GM18909 (cell line): ENCODE data around the gene RAB30.
"Not testable (repeated sequence)": the region's sequence is repeated elsewhere in the genome, so short reads cannot be mapped to it uniquely, and the experiment has no call there.

Source experiments
- ATAC-seq: cut with Tn5 transposase; IDR thresholded peaks from one replicate; pipeline ENCODE4 v1.9.1; 2021; ENCODE audit warnings: mild to moderate bottlenecking; ENCODE audit not compliant: unreplicated experiment, poor library complexity

The RAB30 gene

DNA sequence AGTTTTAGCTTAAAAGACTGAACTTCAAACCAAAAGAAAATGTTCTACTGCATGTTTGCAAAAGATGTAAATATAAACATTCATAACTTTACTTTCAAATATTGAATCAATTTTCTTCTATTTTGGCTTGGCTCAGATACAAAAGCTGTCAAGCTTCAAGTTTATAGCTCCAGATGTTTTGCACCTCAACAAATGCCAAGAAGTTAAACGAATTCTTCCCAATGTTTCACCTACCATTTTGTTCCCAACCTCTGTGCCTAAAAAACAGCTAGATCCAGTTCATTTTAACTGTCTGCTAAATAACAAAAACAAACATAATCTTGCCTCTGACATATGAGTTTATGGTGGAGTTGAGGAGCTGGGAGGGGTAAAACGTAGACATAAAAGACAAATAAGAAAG is 76.5 kb downstream of the RAB30 start:
- no peak for ATAC-seq

DNA sequence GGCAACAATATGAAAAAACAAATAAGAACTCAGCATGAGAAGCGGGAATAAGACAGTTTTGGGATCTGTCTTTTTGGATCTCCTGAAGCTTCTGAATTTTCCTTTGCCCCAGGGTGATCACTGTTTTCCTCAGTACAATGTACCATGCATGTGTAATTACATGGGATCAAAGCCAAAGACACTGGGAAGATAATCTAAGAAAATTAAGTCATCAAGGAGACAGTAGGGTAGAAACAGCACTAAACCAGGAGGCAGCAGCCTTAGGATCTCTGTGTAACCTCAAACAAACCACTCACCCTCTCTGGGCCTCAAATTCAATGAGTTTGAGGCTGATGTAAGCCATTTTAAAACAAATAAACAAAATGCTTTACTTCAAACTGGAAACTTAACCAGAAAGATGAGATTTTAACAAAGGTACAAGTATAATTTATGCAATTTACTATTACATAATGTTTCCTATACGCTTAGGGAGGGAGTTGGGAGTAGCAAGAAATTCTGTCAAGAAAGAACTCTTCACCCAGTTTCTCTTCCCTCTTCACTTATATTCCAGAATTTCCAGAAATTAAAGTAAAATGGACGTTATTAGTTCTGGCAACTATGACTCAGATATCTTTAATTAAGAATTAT is 77.0 kb downstream of the RAB30 start:
- no peak for ATAC-seq

DNA sequence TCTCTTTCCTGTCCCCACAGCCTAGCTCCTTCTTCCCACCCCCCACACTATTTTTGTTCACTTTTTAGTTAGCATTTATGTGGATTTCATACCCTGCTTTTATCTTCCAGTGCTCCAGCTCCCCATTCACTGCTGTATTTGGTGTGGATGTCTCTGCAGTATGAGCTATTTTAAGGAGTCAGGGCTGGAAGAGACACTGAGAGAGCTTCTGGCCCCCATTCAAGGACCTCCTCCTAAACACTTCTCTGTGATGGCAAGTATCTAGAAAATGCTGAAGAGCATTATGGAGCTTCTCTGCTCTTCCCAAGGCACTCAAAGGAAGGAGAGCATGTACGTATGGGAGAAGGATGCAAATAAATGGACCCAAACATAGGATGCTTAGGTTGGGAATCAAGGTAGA is 79.5 kb downstream of the RAB30 start:
- ATAC-seq = no peak

DNA sequence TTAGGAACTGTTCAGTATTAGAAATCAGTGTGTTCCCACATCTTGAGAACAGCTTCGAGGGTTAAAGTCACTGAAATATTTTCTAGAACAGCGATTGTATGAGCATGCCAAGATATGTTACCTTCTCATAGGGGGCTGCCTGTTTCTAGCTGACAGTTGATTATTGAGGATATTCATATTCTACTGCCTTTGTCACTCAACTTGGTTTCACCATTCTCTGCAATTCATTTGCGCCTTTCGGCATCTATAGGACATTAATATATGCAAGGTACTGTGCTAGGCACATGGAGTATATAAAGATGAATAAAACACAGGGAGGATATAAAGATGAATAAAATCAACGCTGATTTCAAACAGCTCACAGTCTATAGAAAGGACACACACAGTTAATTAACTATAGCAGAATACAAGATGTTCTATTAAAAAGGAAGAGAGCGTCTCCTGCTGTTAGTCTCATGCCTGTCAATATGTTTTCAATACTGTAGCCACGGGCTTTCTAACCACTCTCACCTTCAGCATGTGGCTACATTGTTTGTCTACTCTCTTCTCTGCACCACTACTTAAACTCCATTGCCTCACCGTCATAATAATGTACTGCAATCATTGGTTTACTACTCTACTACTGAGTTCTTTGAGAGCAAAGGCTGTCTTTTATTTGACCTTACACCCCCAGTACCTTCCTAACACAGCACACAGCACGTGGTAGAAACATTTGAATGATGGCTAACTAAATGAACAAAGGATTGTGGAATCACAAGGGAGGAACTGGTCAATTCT is 81.9 kb downstream of the RAB30 start:
- no peak for ATAC-seq

DNA sequence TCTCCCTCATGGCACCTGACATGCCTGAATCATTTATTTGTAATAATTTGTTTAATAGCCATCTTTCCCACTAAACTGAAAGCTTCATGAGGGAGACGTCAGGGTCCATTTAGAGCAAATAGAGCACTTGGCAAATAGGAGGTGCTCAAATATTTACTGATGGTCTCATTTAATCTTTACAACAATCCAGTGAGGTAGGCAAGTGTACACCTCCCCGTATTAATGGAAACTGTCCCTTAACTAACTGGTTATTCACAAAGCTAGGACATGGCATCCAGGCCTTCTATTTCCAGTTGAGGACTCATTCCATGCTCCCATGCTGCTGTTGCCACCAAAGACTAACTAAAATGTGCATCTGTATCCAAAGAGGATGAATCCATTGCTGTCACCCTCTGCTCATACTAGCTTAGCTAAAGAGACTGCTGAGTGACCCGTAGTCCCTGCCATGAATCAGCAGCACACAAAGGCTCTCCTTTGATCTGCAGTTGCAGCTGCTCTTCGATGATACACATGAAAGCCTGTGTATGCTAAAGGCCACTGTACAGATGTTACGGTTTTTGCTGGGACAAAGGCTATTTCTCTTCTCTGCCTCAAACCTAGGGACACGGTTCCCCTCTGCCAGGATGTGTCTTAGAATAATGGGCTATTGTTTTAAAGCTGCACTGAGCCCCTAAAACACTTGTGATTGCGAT is 82.6 kb downstream of the RAB30 start:
- no peak for ATAC-seq

DNA sequence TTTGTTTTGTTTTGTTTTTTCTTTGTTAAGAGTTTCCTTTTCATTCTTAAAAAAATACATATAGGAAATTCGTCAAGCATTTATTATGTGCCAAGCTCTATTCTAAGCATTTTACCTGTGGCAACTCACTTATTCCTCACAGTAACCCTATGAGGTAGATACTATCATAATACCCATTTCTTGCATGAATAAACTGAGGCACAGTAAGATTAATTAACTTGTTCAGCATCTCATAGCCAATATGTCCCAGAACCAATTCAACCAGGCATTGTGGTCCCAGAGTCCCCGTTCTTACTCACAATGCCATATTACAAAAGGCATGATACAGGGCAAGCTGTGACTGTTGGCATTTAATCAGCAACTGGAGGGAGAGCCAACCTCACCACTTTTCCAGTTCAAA is 83.7 kb downstream of the RAB30 start:
- ATAC-seq = no peak

DNA sequence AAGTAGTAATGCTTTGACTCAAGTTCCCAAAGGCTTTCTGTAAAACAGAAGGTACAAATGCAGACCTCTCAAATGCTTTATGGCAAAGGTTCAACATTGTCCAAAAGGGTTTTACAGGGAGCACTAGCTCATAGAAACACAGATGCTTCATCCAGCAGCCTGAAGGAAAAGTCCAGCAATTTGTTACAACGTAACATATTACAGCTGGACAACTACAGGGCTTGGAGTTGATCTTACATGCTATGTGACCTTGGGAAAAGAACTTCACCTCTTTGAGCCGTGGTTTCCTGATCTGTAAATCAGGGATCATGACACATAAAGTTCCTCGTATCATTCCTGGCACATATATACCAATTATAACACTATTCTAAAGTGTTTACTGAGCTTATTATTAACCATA is 85.3 kb downstream of the RAB30 start:
- no peak for ATAC-seq

DNA sequence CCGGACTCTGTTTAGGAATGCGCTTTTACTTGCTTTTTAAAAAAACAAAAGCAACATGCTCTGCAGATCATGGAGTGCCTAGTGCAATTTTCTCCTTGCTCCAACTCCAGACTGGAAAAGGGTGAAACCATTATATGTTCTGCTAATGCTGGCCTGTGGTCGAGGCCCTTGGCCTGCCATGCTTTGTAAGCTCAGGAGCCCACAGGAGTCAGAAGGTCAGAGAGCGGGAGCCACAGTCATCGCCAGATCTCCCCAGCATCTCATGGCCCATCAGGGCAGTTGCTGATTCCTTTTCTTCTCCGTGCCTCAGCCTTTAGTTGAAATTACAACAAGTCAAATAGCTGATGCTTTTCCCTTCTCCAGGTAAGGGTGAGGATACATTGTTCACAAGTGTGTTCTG is 89.8 kb downstream of the RAB30 start:
- ATAC-seq = no peak

DNA sequence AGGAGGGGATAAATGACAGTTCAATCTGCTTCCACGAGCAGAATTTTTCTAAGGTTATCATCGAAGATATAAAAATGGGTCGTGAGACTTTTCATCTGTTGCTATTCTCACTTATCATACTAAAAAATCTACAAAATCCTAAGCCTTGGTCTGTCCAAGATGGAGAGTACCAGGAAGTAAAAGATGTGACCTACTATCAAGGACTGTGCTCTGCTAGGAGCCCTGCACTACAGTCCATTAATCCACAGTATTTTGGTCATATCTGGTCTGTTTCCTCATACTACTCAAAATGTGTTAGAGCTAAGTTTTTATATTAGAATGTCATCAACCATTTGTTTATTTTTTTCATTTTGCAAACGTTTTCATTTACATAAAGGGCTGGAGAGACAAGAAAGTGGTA is 90.8 kb downstream of the RAB30 start:
- ATAC-seq = no peak

DNA sequence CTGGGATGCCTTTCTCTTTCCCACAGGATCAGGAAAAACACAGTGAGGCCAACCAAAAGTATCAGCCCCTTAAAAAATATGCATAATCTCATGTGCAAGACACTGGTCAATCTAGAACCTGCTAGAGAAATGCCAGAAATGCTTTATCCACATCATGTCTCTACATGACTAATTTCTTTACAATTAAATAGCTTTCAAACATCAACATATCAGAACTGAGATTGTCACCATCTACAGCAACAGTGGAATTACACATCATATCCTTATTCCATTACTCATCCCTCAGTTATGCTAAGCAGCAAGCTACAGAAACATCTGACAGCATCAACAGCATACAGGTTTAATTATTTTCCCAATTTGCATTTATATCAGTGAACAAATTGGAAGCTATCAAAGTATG is 91.4 kb downstream of the RAB30 start:
- ATAC-seq = no peak

DNA sequence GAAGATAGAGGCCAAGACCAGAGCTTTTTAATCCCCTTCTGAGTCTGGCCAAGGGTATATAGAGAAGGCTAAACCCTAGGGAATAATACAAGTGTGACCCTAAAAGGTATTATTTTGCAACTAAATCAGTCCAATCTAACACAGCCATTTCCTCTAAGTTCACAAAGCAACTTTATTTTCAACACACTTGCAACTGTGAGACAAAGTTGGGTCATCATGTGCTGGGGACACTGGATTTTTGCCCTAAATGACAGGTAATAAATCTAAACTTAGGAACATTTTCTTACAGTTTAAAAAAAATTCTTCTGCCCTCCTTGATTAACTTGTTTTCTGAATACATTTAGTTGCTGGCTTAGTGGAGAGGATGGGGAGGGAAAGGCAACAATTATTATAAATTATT is 91.9 kb downstream of the RAB30 start:
- no peak for ATAC-seq

DNA sequence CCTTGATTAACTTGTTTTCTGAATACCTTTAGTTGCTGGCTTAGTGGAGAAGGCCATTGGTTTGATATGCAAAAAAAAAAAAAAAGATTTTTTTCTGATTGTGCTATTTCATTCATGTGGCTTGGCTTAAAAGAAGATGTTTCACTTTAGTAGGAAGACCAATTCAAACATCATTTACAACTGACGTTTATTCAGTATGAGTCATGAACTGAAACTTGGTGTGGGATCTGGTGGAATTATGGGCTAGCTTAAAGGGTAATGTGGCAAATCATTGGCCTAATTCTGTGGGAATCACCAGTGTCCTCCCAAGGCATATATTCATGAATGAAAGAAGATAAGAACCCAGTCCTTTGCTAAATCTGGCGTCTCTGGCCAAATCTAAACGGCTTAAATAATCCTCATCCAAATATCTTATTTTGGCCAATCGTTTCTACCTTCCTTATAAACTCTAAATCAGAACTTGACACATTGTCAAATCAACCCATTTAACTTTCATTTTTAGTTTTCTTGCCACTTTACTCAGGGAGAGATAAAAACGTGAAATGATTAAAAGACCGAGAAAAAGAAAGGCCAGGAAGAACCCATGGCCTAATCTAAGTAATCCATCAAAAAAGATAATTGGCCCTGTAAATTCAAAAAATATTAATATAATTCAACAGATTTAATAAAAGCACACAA is 93.1 kb downstream of the RAB30 start:
- ATAC-seq = peak; percentile 67

DNA sequence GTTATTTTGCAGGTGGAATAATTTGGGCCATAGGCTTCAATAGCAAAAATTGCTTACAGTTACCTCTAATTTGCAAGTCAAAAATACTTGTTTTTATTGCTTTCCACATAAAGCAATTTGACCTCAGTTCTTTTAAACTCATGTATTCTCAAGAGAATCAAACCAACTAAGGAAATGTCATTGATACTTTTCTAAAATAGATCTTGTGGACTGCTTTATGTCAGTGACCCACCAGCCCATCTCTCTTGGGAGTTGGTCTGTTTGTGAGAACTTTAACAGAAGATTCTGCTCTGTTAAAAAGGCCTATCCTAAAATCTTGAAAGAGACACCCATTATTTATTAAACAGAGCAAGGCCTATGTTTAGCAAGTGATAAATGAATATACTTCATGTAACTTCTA is 94.9 kb downstream of the RAB30 start:
- peak; percentile 51 for ATAC-seq

DNA sequence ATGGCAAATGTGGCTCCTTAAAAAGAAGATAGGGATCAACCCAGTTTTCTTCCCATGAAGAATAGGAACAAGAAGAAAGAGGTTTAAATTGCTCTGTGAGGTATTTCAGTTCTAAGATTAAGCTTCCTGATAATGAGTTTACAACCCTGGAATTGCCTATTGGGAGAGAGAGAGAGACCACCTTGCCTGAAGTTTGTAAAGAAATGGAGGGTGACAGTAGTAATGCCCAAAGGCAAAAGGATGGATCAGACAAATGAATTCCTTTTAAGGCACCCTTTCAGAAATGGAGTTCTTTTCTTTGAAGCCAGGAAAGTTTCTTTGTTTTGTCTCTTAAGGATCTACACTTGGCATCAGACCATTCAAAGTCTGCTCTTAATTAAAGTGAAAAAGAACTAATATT is 95.8 kb downstream of the RAB30 start:
- no peak for ATAC-seq

DNA sequence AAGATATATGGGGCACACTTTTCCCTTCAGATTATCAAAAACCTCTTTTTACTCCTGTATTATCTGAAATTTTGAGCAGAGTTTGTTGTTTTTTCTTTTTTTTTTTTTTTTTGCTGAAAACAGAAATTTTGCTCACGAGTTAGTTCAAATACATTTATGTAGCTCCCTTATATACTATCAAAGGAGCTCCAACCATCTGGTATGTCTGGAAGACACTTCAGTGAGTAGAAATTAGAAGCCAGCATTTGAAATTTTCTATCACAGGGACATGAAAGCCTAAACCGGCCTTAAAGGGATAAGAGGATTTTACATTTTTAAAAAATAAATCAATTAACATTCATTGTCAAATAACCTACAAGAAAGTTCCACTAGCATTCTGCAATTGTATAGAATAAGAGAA is 96.8 kb downstream of the RAB30 start:
- ATAC-seq = no peak

DNA sequence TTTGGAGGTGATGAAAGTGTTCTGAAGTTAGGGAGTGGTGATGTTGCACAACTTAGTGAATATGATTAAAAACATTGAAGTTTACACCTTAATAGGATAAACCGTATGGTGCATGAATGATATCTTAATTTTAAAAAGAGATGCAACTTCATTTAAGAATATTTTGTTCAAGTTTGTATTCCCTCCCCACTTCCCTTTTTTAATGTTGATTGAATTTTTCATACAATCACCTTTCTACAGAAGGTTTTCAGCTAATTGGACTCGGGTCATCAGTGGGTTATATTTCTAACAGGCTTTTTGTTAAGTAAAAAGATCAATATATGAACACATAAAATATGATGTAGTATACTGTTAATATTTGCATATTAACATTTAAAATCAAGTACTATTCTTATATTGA is 97.6 kb downstream of the RAB30 start:
- ATAC-seq = no peak

DNA sequence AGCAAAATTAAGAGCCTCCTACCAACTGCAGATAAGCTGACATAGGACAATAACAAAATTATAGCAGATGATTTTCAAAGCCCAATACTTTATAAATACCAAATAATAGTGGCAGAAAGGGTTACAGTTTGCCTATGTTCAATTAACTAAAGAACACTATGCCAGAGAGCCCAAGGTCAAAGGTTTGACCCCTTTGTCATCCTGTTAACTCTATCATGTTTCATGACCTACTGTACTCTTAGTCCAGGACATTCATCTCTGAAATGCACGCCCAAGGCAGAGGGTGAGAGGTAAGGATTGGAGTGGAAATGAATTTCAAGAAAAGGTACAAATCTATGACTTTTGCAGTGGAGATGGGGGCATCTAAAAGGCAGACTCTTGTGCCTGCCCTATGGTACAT is 99.6 kb downstream of the RAB30 start:
- ATAC-seq = no peak

DNA sequence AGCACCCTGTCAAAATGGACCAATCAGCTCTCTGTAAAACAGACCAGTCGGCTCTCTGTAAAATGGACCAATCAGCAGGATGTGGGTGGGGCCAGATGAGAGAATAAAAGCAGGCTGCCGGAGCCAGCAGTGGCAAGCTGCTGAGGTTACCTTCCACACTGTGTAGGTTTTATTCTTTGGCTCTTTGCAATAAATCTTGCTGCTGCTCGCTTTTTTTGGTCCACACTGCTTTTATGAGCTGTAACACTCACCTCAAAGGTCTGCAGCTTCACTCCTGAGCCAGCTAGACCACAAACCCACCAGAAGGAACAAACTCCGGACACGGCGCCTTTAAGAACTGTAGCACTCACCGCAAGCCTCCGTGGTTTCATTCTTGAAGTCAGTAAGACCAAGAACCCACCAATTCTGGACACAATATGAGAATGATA is 100.2 kb downstream of the RAB30 start:
- not testable (repeated sequence) for ATAC-seq

DNA sequence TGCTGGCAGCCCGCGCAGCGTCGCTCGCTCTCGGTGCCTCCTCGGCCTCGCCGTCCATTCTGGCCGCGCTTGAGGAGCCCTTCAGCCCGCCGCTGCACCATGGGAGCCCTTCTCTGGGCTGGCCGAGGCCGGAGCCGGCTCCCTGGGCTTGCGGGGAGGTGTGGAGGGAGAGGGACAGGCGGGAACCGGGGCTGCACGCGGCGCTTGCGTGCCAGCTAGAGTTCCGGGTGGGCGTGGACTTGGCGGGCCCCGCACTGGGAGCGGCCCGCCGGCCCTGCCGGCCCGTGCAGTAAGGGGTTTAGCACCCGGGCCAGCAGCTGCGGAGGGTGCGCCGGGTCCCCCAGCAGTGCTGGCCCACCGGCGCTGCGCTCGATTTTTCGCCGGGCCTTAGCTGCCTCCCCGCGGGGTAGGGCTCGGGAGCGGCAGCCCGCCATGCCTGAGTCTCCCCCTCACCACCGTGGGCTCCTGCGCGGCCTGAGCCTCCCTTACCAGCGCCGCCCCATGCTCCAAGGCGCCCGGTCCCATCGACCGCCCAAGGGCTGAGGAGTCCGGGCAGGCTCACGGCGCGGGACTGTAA is 101.1 kb downstream of the RAB30 start:
- ATAC-seq = not testable (repeated sequence)

DNA sequence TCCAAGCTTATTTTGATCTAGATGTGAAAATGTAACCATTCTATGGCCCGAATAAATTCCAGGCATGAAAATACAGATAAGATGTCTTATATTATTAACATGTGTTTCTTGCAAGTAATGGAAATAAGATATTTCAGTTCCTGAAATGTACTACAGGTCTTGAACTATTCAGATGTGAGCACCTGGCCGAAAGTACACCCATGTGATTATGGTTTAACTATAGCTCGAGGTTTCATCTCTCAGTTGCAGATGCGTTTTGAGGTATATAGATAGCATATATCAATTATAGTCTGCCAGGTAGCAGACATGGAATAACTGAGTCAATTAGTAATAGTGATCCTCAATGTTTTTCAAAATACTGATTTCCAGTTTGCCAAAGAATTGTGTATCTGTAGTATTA is 101.9 kb downstream of the RAB30 start:
- ATAC-seq = peak; percentile 99

DNA sequence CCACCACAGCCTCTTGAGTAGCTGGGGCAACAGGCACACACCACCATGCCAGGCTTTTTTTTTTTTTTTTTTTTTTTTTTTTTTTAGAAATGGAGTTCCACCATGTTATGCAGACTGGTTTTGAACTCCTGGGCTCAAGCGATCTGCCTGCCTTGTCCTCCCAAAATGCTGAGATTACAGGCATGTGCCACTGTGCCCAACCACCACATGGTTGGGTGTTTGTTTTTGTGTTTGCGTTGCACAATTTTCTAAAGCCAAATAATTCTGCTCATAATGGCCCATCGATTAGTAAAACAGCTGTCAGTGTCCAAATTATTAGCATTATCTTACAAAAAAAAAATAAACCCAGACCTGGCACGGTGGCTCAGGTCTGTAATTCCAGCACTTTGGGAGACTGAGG is 104.3 kb downstream of the RAB30 start:
- ATAC-seq = no peak
